GM23248 (cell line): Measurements from ENCODE around the gene FYB2. TPM values are rescaled to one million over a fixed set of nuclear protein-coding genes. Genes with fewer than 3 reads are reported as not detected.

Source experiments
- DNase-seq: peaks from one replicate; pipeline ENCODE4 v3.0.0-alpha.2; 2015
- H2AFZ ChIP-seq: fragments of 200-600 bp; sonication (generic); 2 replicates; pipeline ENCODE4 v1.6.1; 2016; ENCODE audit warnings: antibody characterized with exemption
- H3F3A ChIP-seq: fragments of 200-600 bp; sonication (generic); 2 replicates; pipeline ENCODE4 v1.6.1; 2016; ENCODE audit warnings: mild to moderate bottlenecking, antibody characterized with exemption, mixed run types; ENCODE audit not compliant: insufficient read depth
- H3K27ac ChIP-seq: fragments of 200-600 bp; sonication (generic); 2 replicates; pipeline ENCODE4 v1.5.1; 2016; ENCODE audit warnings: mild to moderate bottlenecking
- H3K27me3 ChIP-seq: fragments of 200-600 bp; sonication (generic); replicated peaks from 2 replicates; pipeline ENCODE4 v1.6.1; 2016; ENCODE audit warnings: mild to moderate bottlenecking; ENCODE audit not compliant: insufficient read depth
- H3K36me3 ChIP-seq: fragments of 200-600 bp; sonication (generic); 2 replicates; pipeline ENCODE4 v1.6.1; 2016; ENCODE audit warnings: low read depth, mild to moderate bottlenecking
- H3K4me1 ChIP-seq: fragments of 200-600 bp; sonication (generic); 2 replicates; pipeline ENCODE4 v1.6.1; 2016; ENCODE audit warnings: mild to moderate bottlenecking; ENCODE audit not compliant: insufficient read depth
- H3K4me2 ChIP-seq: fragments of 200-600 bp; sonication (generic); one replicate; pipeline ENCODE4 v1.6.1; 2016; ENCODE audit warnings: mild to moderate bottlenecking; ENCODE audit not compliant: unreplicated experiment
- H3K4me3 ChIP-seq: fragments of 200-600 bp; sonication (generic); 2 replicates; pipeline ENCODE4 v1.5.1; 2016; ENCODE audit warnings: mild to moderate bottlenecking
- H3K79me2 ChIP-seq: fragments of 200-600 bp; sonication (generic); 2 replicates; pipeline ENCODE4 v1.6.1; 2016; ENCODE audit warnings: mild to moderate bottlenecking; ENCODE audit not compliant: insufficient read depth
- H3K9ac ChIP-seq: fragments of 200-600 bp; sonication (generic); 2 replicates; pipeline ENCODE4 v1.6.1; 2016; ENCODE audit warnings: mild to moderate bottlenecking
- H3K9me2 ChIP-seq: fragments of 200-600 bp; sonication (generic); 2 replicates; pipeline ENCODE4 v1.6.1; 2016; ENCODE audit warnings: mixed run types, mild to moderate bottlenecking, moderate library complexity; ENCODE audit not compliant: insufficient read depth
- H3K9me3 ChIP-seq: fragments of 200-600 bp; sonication (generic); one replicate; pipeline ENCODE4 v1.6.1; 2017; ENCODE audit warnings: low read depth
- H4K20me1 ChIP-seq: fragments of 200-600 bp; sonication (generic); 2 replicates; pipeline ENCODE4 v1.6.0; 2016; ENCODE audit not compliant: insufficient read depth
- EZH2 ChIP-seq: fragments of 200-600 bp; sonication (generic); IDR thresholded peaks from 2 replicates; pipeline ENCODE4 v1.6.1; 2018; ENCODE audit warnings: antibody characterized with exemption, mild to moderate bottlenecking; ENCODE audit not compliant: insufficient read depth, poor library complexity, severe bottlenecking
- EZH2phosphoT487 ChIP-seq: fragments of 200-600 bp; sonication (generic); IDR thresholded peaks from 2 replicates; pipeline ENCODE4 v1.6.1; 2018; ENCODE audit warnings: antibody characterized with exemption, moderate library complexity, mild to moderate bottlenecking, low read depth; ENCODE audit not compliant: insufficient read depth
- WGBS, 2 experiments: methylation state at CpG; one replicate each; pipeline ENCODE4 v1.1.6; 2015 to 2017; ENCODE audit warnings: low lambda C conversion rate in 2 of 2, low coverage in 1 of 2; ENCODE audit errors: missing lambda C conversion rate in 2 of 2; 5-methylcytosine and 5-hydroxymethylcytosine counted together
- in situ Hi-C: fragments of 300-500 bp; cut with MboI; formaldehyde crosslinking; loops from 2 replicates; pipeline ENCODE4 v1.15.0; 2020
- polyA plus RNA-seq: library from polyadenylated mRNA; unstranded; fragments of >200 nt; fragmentation: Nextera tagmentation; extraction: Ambion mirVana; gene quantifications from 2 replicates; pipeline ENCODE4 v1.2.1, GENCODE V29; 2016
- total RNA-seq: library from RNA; depleted of rRNA; stranded (reverse); fragments of >200 nt; shearing (Covaris generic); gene quantifications from 2 replicates; pipeline ENCODE4 v1.2.3, GENCODE V29; 2014

The FYB2 gene
- total and polyA plus RNA-seq, 2 experiments from 2014 or later = not detected

GRCh38 chr1:56814205-56814604 is 5.0 kb downstream of the FYB2 start:
- Histone ChIP-seq H3K36me3 (no peaks in the 10 kb centered on the region), H3K4me1 (peaks cover 4% of the 10 kb centered on the region; the same call in 1 of the 2 replicates), H3K4me3 (no peak overlapping the region), H4K20me1 (no peaks in the 10 kb centered on the region), H2AFZ (no peak overlapping the region), H3K27me3 (peaks cover 15% of the 10 kb centered on the region), H3K9me3 (no peaks in the 10 kb centered on the region), H3K9me2 (no peaks in the 10 kb centered on the region), H3K27ac (no peak overlapping the region), H3K4me2 (no peak overlapping the region), H3K79me2 (no peaks in the 10 kb centered on the region), H3K9ac (no peak overlapping the region), H3F3A (no peaks in the 10 kb centered on the region)
- TF ChIP-seq EZH2 (no peak), EZH2phosphoT487 (no peak)
- 62 to 70% methylated on average over 2 of the region's 2 CpGs for WGBS, 2 experiments
- DNase-seq = no peak
- in situ Hi-C loops = loop anchor here (25.0 kb wide), 1 partner anchor 1527 kb away; no protein-coding TSS in a partner anchor

GRCh38 chr1:56811331-56811730 is 7.9 kb downstream of the FYB2 start:
- H4K20me1 ChIP-seq = no peaks in the 10 kb centered on the region
- in situ Hi-C loops = loop anchor here (25.0 kb wide), 1 partner anchor 1524 kb away; no protein-coding TSS in a partner anchor
- 5 to 6% methylated on average over 2 of the region's 2 CpGs for WGBS, 2 experiments
- no peak overlapping the region for H3K4me2 ChIP-seq
- DNase-seq = no peak
- H3K27ac ChIP-seq = no peak overlapping the region
- H3K9me3 ChIP-seq = no peaks in the 10 kb centered on the region
- peaks cover 15% of the 10 kb centered on the region for H3K27me3 ChIP-seq
- peaks cover 4% of the 10 kb centered on the region; the same call in 1 of the 2 replicates for H3K4me1 ChIP-seq
- no peak overlapping the region for H3K9ac ChIP-seq
- no peaks in the 10 kb centered on the region for H3K36me3 ChIP-seq
- no peak for TF ChIP-seq EZH2
- TF ChIP-seq EZH2phosphoT487 = no peak
- no peaks in the 10 kb centered on the region for H3F3A ChIP-seq
- no peak overlapping the region for H3K4me3 ChIP-seq
- H3K9me2 ChIP-seq = no peaks in the 10 kb centered on the region
- no peaks in the 10 kb centered on the region for H3K79me2 ChIP-seq
- H2AFZ ChIP-seq = no peak overlapping the region

- TF ChIP-seq EZH2 (no peak), EZH2phosphoT487 (no peak)
- H3K9me2 ChIP-seq = no peaks in the 10 kb centered on the region
- no peaks in the 10 kb centered on the region for H4K20me1 ChIP-seq
- no peak overlapping the region for H3K4me2 ChIP-seq
- no peak overlapping the region for H3K9ac ChIP-seq
- H2AFZ ChIP-seq = no peak overlapping the region
- in situ Hi-C loops = loop anchor here (25.0 kb wide), 1 partner anchor 1521 kb away; no protein-coding TSS in a partner anchor
- no peaks in the 10 kb centered on the region for H3K4me1 ChIP-seq
- H3K36me3 ChIP-seq = no peaks in the 10 kb centered on the region
- no peak for DNase-seq
- H3K79me2 ChIP-seq = no peaks in the 10 kb centered on the region
- H3K9me3 ChIP-seq = no peaks in the 10 kb centered on the region
- H3K4me3 ChIP-seq = no peak overlapping the region
- H3K27ac ChIP-seq = no peak overlapping the region
- peaks cover 15% of the 10 kb centered on the region for H3K27me3 ChIP-seq
- 48% methylated on average over 1 of the region's 1 CpG for WGBS, 2 experiments
- H3F3A ChIP-seq = no peaks in the 10 kb centered on the region
These were observed 10.8 kb downstream of the FYB2 start for GRCh38 chr1:56808410-56808809.

GRCh38 chr1:56806804-56807203 is 12.4 kb downstream of the FYB2 start:
- no peaks in the 10 kb centered on the region for H3K36me3 ChIP-seq
- H3K27me3 ChIP-seq = peaks cover 7% of the 10 kb centered on the region; the same call in 1 of the 2 replicates
- no peaks in the 10 kb centered on the region for H3K9me3 ChIP-seq
- no peak overlapping the region for H3K27ac ChIP-seq
- H3K4me3 ChIP-seq = no peak overlapping the region
- H3K4me1 ChIP-seq = no peaks in the 10 kb centered on the region
- 18 to 26% methylated on average over 3 of the region's 3 CpGs for WGBS, 2 experiments
- no peak overlapping the region for H3K4me2 ChIP-seq
- DNase-seq = no peak
- in situ Hi-C loops = loop anchor here (25.0 kb wide), 1 partner anchor 1520 kb away; no protein-coding TSS in a partner anchor
- no peaks in the 10 kb centered on the region for H3F3A ChIP-seq
- no peak for TF ChIP-seq EZH2
- TF ChIP-seq EZH2phosphoT487 = no peak
- H3K9ac ChIP-seq = no peak overlapping the region
- H3K9me2 ChIP-seq = no peaks in the 10 kb centered on the region
- H3K79me2 ChIP-seq = no peaks in the 10 kb centered on the region
- H4K20me1 ChIP-seq = no peaks in the 10 kb centered on the region
- no peak overlapping the region for H2AFZ ChIP-seq
